Skeletal muscle tissue (tissue), 4 donors: ENCODE measurements around the gene SPAG6. TPM values are rescaled to one million over a fixed set of nuclear protein-coding genes. Genes with fewer than 3 reads are reported as not detected.

Experiments
- H3K27ac ChIP-seq: one replicate; pipeline ENCODE4 v1.7.0; 2013; ENCODE audit warnings: mild to moderate bottlenecking, low read depth, low read length, inconsistent platforms
- H3K27me3 ChIP-seq, 3 donors: one replicate each; pipeline ENCODE4 v1.7.0; 2013; ENCODE audit warnings: low read length in 3 of 3; ENCODE audit not compliant: control insufficient read depth in 3 of 3, insufficient read depth in 3 of 3
- H3K36me3 ChIP-seq, 3 donors: one replicate each; pipeline ENCODE4 v1.7.0; 2013; ENCODE audit warnings: low read length in 3 of 3; ENCODE audit not compliant: control insufficient read depth in 3 of 3, insufficient read depth in 3 of 3
- H3K4me1 ChIP-seq, 3 donors: one replicate each; pipeline ENCODE4 v1.7.0; 2013; ENCODE audit warnings: low read length in 3 of 3, mild to moderate bottlenecking in 3 of 3; ENCODE audit not compliant: control insufficient read depth in 3 of 3, insufficient read depth in 3 of 3
- H3K4me3 ChIP-seq, 3 donors: one replicate each; pipeline ENCODE4 v1.7.0; 2013; ENCODE audit warnings: low read length in 3 of 3
- H3K9ac ChIP-seq, 3 donors: one replicate each; pipeline ENCODE4 v1.7.0; 2013; ENCODE audit warnings: low read length in 3 of 3, mild to moderate bottlenecking in 3 of 3, moderate library complexity in 2 of 3, low read depth in 1 of 3
- H3K9me3 ChIP-seq, 3 donors: one replicate each; pipeline ENCODE4 v1.7.0; 2013; ENCODE audit warnings: low read length in 3 of 3; ENCODE audit not compliant: control insufficient read depth in 3 of 3
- total RNA-seq: library from RNA; depleted of rRNA; stranded (reverse); fragments of >200 nt; gene quantifications from one replicate; pipeline ENCODE4 v1.2.3, GENCODE V29; 2014
- donor health status: Osteomylitis.

The SPAG6 gene
- total RNA-seq, 1 donor from 2014 or later, result 2.6 TPM

DNA sequence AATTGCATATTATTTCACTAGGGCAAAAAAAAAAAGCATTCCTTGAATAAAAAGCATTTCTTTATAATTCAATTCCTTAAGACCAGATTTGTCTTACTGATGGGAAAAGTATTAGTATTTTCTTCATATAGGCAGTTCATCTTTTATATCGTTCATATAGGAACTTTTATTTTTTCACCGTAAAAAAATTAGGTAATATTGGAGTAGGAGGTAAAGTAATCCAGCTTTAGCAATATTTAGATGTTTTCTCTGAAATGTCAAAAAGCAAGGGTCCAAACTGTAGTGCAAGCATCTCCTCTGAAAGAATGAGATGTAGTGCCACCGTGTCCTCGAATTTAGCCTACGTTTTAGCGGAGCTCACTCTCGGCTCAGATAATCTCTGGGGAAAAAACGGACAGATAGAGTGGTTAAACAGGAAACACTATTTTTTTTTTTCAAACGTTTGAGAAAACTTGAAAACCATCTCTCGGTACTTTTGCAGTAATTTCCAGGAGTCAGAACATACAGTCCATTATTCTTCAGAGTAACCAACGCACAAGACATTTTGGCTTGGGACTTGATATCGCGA lies 5.5 kb upstream of the SPAG6 start:
- Histone ChIP-seq H3K27me3 (peaks cover 76 to 87% (median 83%) of the 10 kb centered on the region in 3 donors), H3K9ac (peak overlapping the region in 2 of 3 donors; percentile 87 to 96), H3K36me3 (no peaks in the 10 kb centered on the region), H3K4me1 (peaks cover 26 to 31% (median 29%) of the 10 kb centered on the region in 3 donors), H3K27ac (peak overlapping the region; percentile 92), H3K4me3 (peak overlapping the region; percentile 73 to 80 (median 80)), H3K9me3 (peaks cover 0 to 3% (median 0%) of the 10 kb centered on the region in 3 donors)

DNA sequence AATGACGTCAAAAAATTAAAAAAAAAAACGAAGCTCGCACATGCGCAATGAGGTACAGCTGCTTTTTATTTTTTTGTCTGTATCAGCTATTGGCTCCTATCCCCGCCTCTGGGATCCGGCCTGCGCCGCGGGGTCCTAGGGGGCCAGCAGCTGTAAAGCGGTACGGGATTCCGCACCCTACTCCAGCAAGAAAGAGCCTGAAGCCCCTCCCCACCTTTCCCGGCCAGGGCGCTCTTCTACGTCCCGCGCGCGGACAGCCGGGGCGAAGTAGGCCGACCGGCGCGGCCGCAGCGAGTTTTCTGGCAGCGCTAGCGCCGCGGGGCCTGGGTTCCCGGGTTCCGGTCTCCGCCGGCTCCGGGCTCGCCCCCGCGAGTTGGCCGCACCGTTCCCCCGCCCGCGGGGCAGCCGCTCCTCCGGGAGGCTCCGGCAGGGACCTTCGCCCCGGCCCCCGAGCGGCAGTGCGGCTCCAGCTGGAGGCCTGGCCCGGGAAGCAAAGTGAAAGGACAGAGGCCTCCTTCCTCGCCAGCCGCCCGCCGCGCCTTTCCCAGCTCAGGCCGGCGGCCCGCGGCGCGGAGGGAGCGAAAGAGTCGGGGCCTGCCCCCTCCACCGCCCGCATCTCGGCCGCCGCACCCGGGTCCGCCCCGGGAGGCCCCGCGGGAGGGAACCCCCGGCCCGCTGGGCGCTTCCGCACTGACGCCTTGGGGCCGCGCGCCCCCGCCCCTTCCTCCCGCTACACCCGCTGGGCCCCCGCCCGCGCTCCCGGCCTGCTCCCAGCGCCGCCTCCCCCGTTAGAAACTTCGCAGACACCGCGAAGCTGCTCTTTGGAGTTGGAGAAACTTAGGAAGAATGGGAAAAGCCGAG lies 4.7 kb upstream of the SPAG6 start:
- Histone ChIP-seq H3K27ac (peak overlapping the region; percentile 92), H3K9ac (peak overlapping the region; percentile 85 to 96 (median 87)), H3K27me3 (peaks cover 76 to 87% (median 83%) of the 10 kb centered on the region in 3 donors), H3K4me3 (peak overlapping the region; percentile 74 to 80 (median 80)), H3K36me3 (no peaks in the 10 kb centered on the region), H3K9me3 (peaks cover 0 to 3% (median 0%) of the 10 kb centered on the region in 3 donors), H3K4me1 (peaks cover 21 to 24% (median 24%) of the 10 kb centered on the region in 3 donors)

DNA sequence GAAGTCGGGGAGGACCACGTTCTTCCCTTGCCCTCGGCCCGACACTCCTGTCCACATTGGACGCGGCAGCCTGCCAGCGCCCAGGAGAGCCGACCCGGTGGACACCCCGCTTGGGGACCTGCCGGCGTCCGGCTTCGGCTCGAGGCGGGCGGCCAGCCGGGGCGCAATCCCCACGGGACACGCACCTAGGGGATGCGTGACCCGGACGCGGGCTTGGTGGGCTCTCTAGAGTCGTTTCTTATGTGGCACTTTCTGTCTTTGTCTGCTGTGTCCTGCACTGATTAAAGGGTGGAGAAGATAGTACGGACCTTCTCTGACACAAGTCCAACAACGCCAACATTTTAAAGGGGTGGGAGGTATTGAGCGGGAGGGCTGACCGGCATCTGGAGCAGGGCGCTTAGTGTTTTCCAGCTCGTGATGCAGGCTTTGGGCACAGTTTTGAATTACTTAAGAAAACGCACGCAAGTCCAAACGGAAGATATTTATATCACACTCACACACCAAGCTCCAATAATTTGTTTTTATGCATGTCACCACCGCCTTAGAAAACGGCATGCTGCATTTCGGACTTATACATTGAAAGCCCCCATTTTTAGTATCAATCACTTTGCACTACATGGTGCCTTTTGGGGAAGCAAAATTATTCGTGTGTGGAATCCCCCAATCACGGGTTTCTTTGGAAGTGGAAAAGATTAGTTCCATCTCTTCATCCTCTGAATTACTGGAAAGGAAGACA lies 3.9 kb upstream of the SPAG6 start:
- Histone ChIP-seq H3K4me3 (peak overlapping the region; percentile 74 to 80 (median 80)), H3K27ac (peak overlapping the region; percentile 92), H3K9me3 (peaks cover 0 to 5% (median 0%) of the 10 kb centered on the region in 3 donors), H3K27me3 (peaks cover 74 to 86% (median 83%) of the 10 kb centered on the region in 3 donors), H3K4me1 (peaks cover 15 to 18% (median 18%) of the 10 kb centered on the region in 3 donors), H3K9ac (peak overlapping the region; percentile 52 to 96 (median 87)), H3K36me3 (no peaks in the 10 kb centered on the region)

GRCh38 chr10:22341926-22342196 lies 3.4 kb upstream of the SPAG6 start:
- Histone ChIP-seq H3K27me3 (peaks cover 70 to 85% (median 83%) of the 10 kb centered on the region in 3 donors), H3K36me3 (no peaks in the 10 kb centered on the region), H3K27ac (no peak overlapping the region), H3K9ac (no peak overlapping the region), H3K4me3 (peak overlapping the region in 1 of 3 donors; percentile 74), H3K9me3 (peaks cover 0 to 5% (median 0%) of the 10 kb centered on the region in 3 donors), H3K4me1 (peaks cover 11 to 13% (median 13%) of the 10 kb centered on the region in 3 donors)

DNA sequence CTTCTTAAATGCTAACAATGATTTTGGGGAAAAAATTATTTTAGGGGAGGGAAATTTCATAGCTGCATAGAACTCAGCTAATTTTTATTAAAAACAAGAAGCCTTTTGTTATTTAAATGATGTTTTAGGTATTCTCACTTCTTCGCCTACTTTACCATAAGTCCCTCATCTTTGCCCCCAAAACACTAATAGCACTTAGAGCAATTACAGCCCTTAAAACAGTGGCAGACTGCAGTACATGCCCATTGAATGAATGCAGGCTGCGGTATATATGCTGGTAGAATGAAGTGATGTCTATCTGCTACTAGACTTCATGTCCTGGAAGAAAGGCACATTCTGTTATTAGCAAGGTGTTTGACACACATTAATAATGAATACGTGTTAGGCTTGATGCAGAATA lies 2.9 kb upstream of the SPAG6 start:
- Histone ChIP-seq H3K4me3 (no peak overlapping the region), H3K9me3 (peaks cover 0 to 5% (median 0%) of the 10 kb centered on the region in 3 donors), H3K36me3 (no peaks in the 10 kb centered on the region), H3K9ac (no peak overlapping the region), H3K4me1 (peaks cover 11 to 12% (median 12%) of the 10 kb centered on the region in 3 donors), H3K27ac (no peak overlapping the region), H3K27me3 (peaks cover 67 to 83% (median 81%) of the 10 kb centered on the region in 3 donors)

DNA sequence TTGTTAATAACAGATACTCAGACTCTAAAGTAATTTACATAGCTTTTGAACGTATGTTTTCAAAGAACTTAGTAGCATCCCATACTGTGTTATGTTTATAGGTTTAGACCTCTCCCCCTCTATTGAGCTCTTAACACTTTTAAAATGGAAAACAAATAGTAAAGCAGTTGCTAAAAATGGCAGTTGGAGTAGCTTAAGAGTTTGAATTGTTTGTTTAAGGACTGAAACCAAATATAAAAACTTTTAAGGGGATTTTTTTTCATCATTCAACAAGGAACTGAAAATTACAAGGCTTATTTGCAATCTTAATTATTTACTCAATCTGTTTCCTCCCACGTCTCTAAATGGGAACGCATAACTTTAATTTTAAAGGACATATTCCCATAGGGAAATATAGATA lies 1.6 kb upstream of the SPAG6 start:
- Histone ChIP-seq H3K36me3 (no peaks in the 10 kb centered on the region), H3K9me3 (peaks cover 0 to 2% (median 0%) of the 10 kb centered on the region in 3 donors), H3K27ac (no peak overlapping the region), H3K27me3 (peaks cover 54 to 72% (median 68%) of the 10 kb centered on the region in 3 donors), H3K4me3 (no peak overlapping the region), H3K9ac (no peak overlapping the region), H3K4me1 (peaks cover 11 to 12% (median 12%) of the 10 kb centered on the region in 3 donors)

- Histone ChIP-seq H3K27me3 (peaks cover 49 to 67% (median 63%) of the 10 kb centered on the region in 3 donors), H3K27ac (no peak overlapping the region), H3K9ac (no peak overlapping the region), H3K4me3 (no peak overlapping the region), H3K4me1 (peaks cover 11 to 12% (median 12%) of the 10 kb centered on the region in 3 donors), H3K36me3 (no peaks in the 10 kb centered on the region), H3K9me3 (peaks cover 0 to 2% (median 0%) of the 10 kb centered on the region in 3 donors)
These were observed 1.0 kb upstream of the SPAG6 start for GRCh38 chr10:22344249-22344648.

DNA sequence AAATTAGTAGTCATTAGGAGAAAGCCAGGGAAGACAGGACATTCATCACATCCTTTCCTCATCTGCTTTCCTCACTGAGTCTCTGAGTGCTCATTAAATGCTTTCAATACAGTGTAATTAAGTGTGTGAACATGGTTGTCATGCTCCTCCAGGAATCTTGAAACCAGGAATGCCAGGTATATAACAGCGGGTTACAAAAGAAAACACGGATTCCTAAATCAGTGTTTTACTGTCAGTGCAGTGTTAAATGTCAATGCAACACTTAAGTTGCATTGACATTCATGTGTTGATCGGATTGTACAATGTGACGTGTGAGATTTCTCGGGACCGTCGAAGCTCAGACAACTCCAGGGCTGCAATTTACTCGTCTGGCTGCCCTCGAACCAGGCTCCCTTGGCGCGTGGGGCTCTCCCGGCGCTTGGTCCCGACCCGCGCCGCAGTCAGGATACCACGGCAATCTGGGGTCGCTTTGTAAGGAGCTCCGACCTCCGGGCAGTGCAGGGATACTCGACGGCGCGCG lies 455 bp upstream of the SPAG6 start:
- Histone ChIP-seq H3K9ac (no peak overlapping the region), H3K27me3 (peaks cover 49 to 63% (median 57%) of the 10 kb centered on the region in 3 donors), H3K9me3 (peaks cover 0 to 2% (median 0%) of the 10 kb centered on the region in 3 donors), H3K4me1 (peaks cover 9 to 10% (median 9%) of the 10 kb centered on the region in 3 donors), H3K4me3 (peak overlapping the region in 1 of 3 donors; percentile 42), H3K36me3 (no peaks in the 10 kb centered on the region), H3K27ac (no peak overlapping the region)

DNA sequence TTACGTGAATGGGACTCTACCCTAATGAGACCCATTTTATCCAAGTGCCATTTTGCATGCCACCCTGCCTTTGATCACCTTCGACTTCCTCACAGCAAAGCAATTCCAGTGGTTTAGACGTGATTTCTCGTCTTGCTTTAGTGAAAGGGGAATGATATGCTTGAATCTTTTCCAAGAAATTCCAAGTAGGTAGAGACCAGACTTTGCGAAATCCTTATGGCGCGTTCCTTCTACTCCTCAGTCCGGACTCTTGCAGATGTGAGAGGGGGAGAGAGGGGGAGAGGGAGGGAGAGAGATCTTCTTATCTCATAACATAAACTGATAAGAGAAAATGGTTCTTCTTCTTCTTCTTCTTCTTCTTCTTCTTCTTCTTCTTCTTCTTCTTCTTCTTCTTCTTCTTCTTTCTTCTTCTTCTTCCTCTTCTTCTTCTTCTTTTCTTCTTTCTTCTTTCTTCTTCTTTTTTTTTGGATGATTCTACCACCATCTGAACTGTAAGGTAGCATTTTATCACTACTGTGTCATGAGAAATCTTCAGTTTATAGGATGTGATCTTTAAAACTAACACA lies 883 bp downstream of the SPAG6 start:
- Histone ChIP-seq H3K9me3 (peaks cover 0 to 2% (median 0%) of the 10 kb centered on the region in 3 donors), H3K4me1 (peaks cover 4 to 5% (median 5%) of the 10 kb centered on the region in 3 donors), H3K36me3 (no peaks in the 10 kb centered on the region), H3K27ac (no peak overlapping the region), H3K9ac (no peak overlapping the region), H3K4me3 (no peak overlapping the region), H3K27me3 (peaks cover 49 to 63% (median 55%) of the 10 kb centered on the region in 3 donors)
